HEK293 (cell line): ENCODE data around the gene COL13A1.

Experiments
- ATF2 ChIP-seq: fragments of 450-650 bp; formaldehyde crosslinking; IDR thresholded peaks from 2 replicates; pipeline ENCODE4 v1.5.1; 2016; ENCODE audit warnings: missing biosample characterization, missing genetic modification characterization, low read depth
- CTCF ChIP-seq: fragments of 450-650 bp; formaldehyde crosslinking; IDR thresholded peaks from 2 replicates; pipeline ENCODE4 v1.5.1; 2016; ENCODE audit warnings: missing biosample characterization, missing genetic modification characterization
- REST ChIP-seq: fragments of 450-650 bp; formaldehyde crosslinking; IDR thresholded peaks from 2 replicates; pipeline ENCODE4 v1.5.1; 2016; ENCODE audit warnings: missing biosample characterization, missing genetic modification characterization
- ZBTB17 ChIP-seq: fragments of 450-650 bp; formaldehyde crosslinking; IDR thresholded peaks from 2 replicates; pipeline ENCODE4 v1.5.1; 2016; ENCODE audit warnings: missing biosample characterization, missing genetic modification characterization
- ZNF23 ChIP-seq: fragments of 450-650 bp; formaldehyde crosslinking; IDR thresholded peaks from 2 replicates; pipeline ENCODE4 v1.5.1; 2016; ENCODE audit warnings: missing biosample characterization, missing genetic modification characterization, borderline replicate concordance
- ZSCAN18 ChIP-seq: fragments of 450-650 bp; formaldehyde crosslinking; IDR thresholded peaks from 2 replicates; pipeline ENCODE4 v1.5.1; 2016; ENCODE audit warnings: missing biosample characterization, missing genetic modification characterization

- TF ChIP-seq ZBTB17 (tag by site-specific recombination) (peak; percentile 54; the same call in 1 of the 2 replicates), CTCF (tag by site-specific recombination) (peak; percentile 88), ZSCAN18 (tag by site-specific recombination) (no peak), ATF2 (tag by site-specific recombination) (no peak), REST (no peak), ZNF23 (no peak)
These were observed 642 bp upstream of the COL13A1 start for GRCh38 chr10:69801094-69801433.
